SHP77 (cell line): ENCODE measurements around the gene PPP1CA.
A peak's percentile ranks its signal among the peaks of the same experiment; 100 is the strongest.
"Not testable (repeated sequence)": the region's sequence is repeated elsewhere in the genome, so short reads cannot be mapped to it uniquely, and the experiment has no call there.

ENCODE experiments used
- DNase-seq, 2 experiments: peaks; one replicate each; lab custom pipeline; 2025; lab: John Stamatoyannopoulos, UW

The PPP1CA gene

GRCh38 chr11:67434395-67434881, 32.8 kb upstream of the PPP1CA start:
- DNase-seq, result no peak

GRCh38 chr11:67433536-67434394, 32.1 kb upstream of the PPP1CA start:
- no peak for DNase-seq

GRCh38 chr11:67432655-67433349, 31.1 kb upstream of the PPP1CA start:
- no peak for DNase-seq

GRCh38 chr11:67431346-67432249, 29.9 kb upstream of the PPP1CA start:
- no peak for DNase-seq

- no peak for DNase-seq
Observed at GRCh38 chr11:67429722-67430121, 28.1 kb upstream of the PPP1CA start.

GRCh38 chr11:67429038-67429668, 27.5 kb upstream of the PPP1CA start:
- DNase-seq, result no peak

GRCh38 chr11:67428052-67429001, 26.7 kb upstream of the PPP1CA start, which contains the start of gene RPS6KB2:
Gene RPS6KB2 (plus strand): TSS chr11:67428494. CDS start chr11:67428546, 52 bp downstream.
- peak; percentile 98 to 99 for DNase-seq

- not testable (repeated sequence) for DNase-seq
Observed at GRCh38 chr11:67427364-67427859, 25.8 kb upstream of the PPP1CA start.

- no peak for DNase-seq
Observed at GRCh38 chr11:67423891-67424613, 22.4 kb upstream of the PPP1CA start.

- DNase-seq, result no peak
Observed at GRCh38 chr11:67423466-67423865, 21.8 kb upstream of the PPP1CA start.

- peak in 1 of 2 experiments; percentile 35 for DNase-seq
Observed at GRCh38 chr11:67422891-67423290, 21.2 kb upstream of the PPP1CA start.

GRCh38 chr11:67421430-67422031, 19.9 kb upstream of the PPP1CA start:
- peak in 1 of 2 experiments; percentile 55 for DNase-seq

GRCh38 chr11:67420646-67421429, 19.2 kb upstream of the PPP1CA start:
- DNase-seq, result peak; percentile 90 to 94

- no peak for DNase-seq
Observed at GRCh38 chr11:67420147-67420645, 18.5 kb upstream of the PPP1CA start.

GRCh38 chr11:67419325-67420049, 17.8 kb upstream of the PPP1CA start:
- DNase-seq, result no peak

- no peak for DNase-seq
Observed at GRCh38 chr11:67418476-67419281, 17.0 kb upstream of the PPP1CA start.
